ENCODE measurements around the gene BZW1. TPM values are rescaled to one million over a fixed set of nuclear protein-coding genes. Genes with fewer than 3 reads are reported as not detected.

The BZW1 gene
- total and polyA plus RNA-seq, 2 experiments from 2014 or later, result 92.9 to 159 TPM

GRCh38 chr2:200767111-200767885, 44.4 kb upstream of the BZW1 start:
- H3K27ac ChIP-seq, result no peak overlapping the region
- H3K27me3 ChIP-seq, result no peaks in the 10 kb centered on the region
- H3K4me1 ChIP-seq (ENCODE audit: low read depth), result no peaks in the 10 kb centered on the region
- H3K9me3 ChIP-seq (ENCODE audit: low read depth), result no peaks in the 10 kb centered on the region
- DNase-seq (ENCODE audit: low read depth in 1 of 2, low spot score in 1 of 2), result no peak
- no peaks in the 10 kb centered on the region for H3K36me3 ChIP-seq
- TF ChIP-seq CTCF (IDR thresholded peaks at IDR 0.05; ENCODE audit: low read depth, low read length), result no peak
- H3K4me3 ChIP-seq, result no peak overlapping the region

- DNase-seq (ENCODE audit: low read depth in 1 of 2, low spot score in 1 of 2), result no peak
- H3K4me3 ChIP-seq, result no peak overlapping the region
- no peaks in the 10 kb centered on the region for H3K4me1 ChIP-seq (ENCODE audit: low read depth)
- H3K36me3 ChIP-seq, result no peaks in the 10 kb centered on the region
- TF ChIP-seq CTCF (IDR thresholded peaks at IDR 0.05; ENCODE audit: low read depth, low read length), result no peak
- H3K27ac ChIP-seq, result no peak overlapping the region
- H3K27me3 ChIP-seq, result no peaks in the 10 kb centered on the region
- no peaks in the 10 kb centered on the region for H3K9me3 ChIP-seq (ENCODE audit: low read depth)
Observed at GRCh38 chr2:200770847-200771246, 40.9 kb upstream of the BZW1 start.

GRCh38 chr2:200772620-200773019, 39.1 kb upstream of the BZW1 start:
- no peak for TF ChIP-seq CTCF (IDR thresholded peaks at IDR 0.05; ENCODE audit: low read depth, low read length)

GRCh38 chr2:200773083-200773482, 38.6 kb upstream of the BZW1 start:
- DNase-seq (ENCODE audit: low read depth in 1 of 2, low spot score in 1 of 2), result no peak
- TF ChIP-seq CTCF (IDR thresholded peaks at IDR 0.05; ENCODE audit: low read depth, low read length), result no peak
- no peak overlapping the region for H3K27ac ChIP-seq
- no peak overlapping the region for H3K4me3 ChIP-seq
- H3K4me1 ChIP-seq (ENCODE audit: low read depth), result no peaks in the 10 kb centered on the region
- H3K9me3 ChIP-seq (ENCODE audit: low read depth), result no peaks in the 10 kb centered on the region
- H3K36me3 ChIP-seq, result no peaks in the 10 kb centered on the region
- no peaks in the 10 kb centered on the region for H3K27me3 ChIP-seq

More at GRCh38 chr2:200772620-200773019, 39.1 kb upstream of the BZW1 start:
- no peak for DNase-seq (ENCODE audit: low read depth in 1 of 2, low spot score in 1 of 2)
- Histone ChIP-seq H3K9me3 (ENCODE audit: low read depth) (no peaks in the 10 kb centered on the region), H3K27ac (no peak overlapping the region), H3K4me3 (no peak overlapping the region), H3K27me3 (no peaks in the 10 kb centered on the region), H3K4me1 (ENCODE audit: low read depth) (no peaks in the 10 kb centered on the region), H3K36me3 (no peaks in the 10 kb centered on the region)

- no peak overlapping the region for H3K27ac ChIP-seq
- no peaks in the 10 kb centered on the region for H3K4me1 ChIP-seq (ENCODE audit: low read depth)
- no peaks in the 10 kb centered on the region for H3K9me3 ChIP-seq (ENCODE audit: low read depth)
- H3K27me3 ChIP-seq, result no peaks in the 10 kb centered on the region
- TF ChIP-seq CTCF (IDR thresholded peaks at IDR 0.05; ENCODE audit: low read depth, low read length), result no peak
- H3K36me3 ChIP-seq, result no peaks in the 10 kb centered on the region
- DNase-seq (ENCODE audit: low read depth in 1 of 2, low spot score in 1 of 2), result no peak
- no peak overlapping the region for H3K4me3 ChIP-seq
Observed at GRCh38 chr2:200774920-200775319, 36.8 kb upstream of the BZW1 start.

All from cardiac muscle cell (in vitro differentiated cells and primary cell).